Stimulated activated CD4-positive, alpha-beta T cell treated with anti-CD3 and anti-CD28 coated beads, TNF-alpha, amount 100 ng/mL, for 4 hours (primary cell): ENCODE results near the gene HECW1.
"Not testable (repeated sequence)": the region's sequence is repeated elsewhere in the genome, so short reads cannot be mapped to it uniquely, and the experiment has no call there.

Experiments used
- DNase-seq, 3 experiments: peaks; one replicate each; pipeline ENCODE4 v3.0.0-alpha.2; 2020; ENCODE audit warnings: low read depth in 3 of 3

Gene HECW1

GRCh38 chr7:43307522-43307921, 195.1 kb downstream of the HECW1 start:
- no peak for DNase-seq

GRCh38 chr7:43308913-43309705, 196.7 kb downstream of the HECW1 start:
- DNase-seq: no peak

GRCh38 chr7:43309706-43310022, 197.2 kb downstream of the HECW1 start:
- no peak for DNase-seq

GRCh38 chr7:43311052-43311451, 198.6 kb downstream of the HECW1 start:
- DNase-seq: no peak

GRCh38 chr7:43311694-43312093, 199.2 kb downstream of the HECW1 start:
- no peak for DNase-seq

GRCh38 chr7:43313628-43314378, 201.4 kb downstream of the HECW1 start:
- DNase-seq: no peak

GRCh38 chr7:43314379-43315158, 202.1 kb downstream of the HECW1 start:
- no peak for DNase-seq

- DNase-seq: no peak
Observed at GRCh38 chr7:43317075-43317474, 204.6 kb downstream of the HECW1 start.

GRCh38 chr7:43318188-43318770, 205.8 kb downstream of the HECW1 start:
- no peak for DNase-seq

GRCh38 chr7:43325595-43325994, 213.1 kb downstream of the HECW1 start:
- no peak for DNase-seq

- no peak for DNase-seq
Observed at GRCh38 chr7:43328336-43328735, 215.9 kb downstream of the HECW1 start.

- DNase-seq: no peak
Observed at GRCh38 chr7:43328785-43329380, 216.4 kb downstream of the HECW1 start.

- no peak for DNase-seq
Observed at GRCh38 chr7:43332193-43332796, 219.8 kb downstream of the HECW1 start.

GRCh38 chr7:43337191-43337590, 224.7 kb downstream of the HECW1 start:
- no peak for DNase-seq

- no peak for DNase-seq
Observed at GRCh38 chr7:43337811-43338210, 225.4 kb downstream of the HECW1 start.

GRCh38 chr7:43341132-43341531, 228.7 kb downstream of the HECW1 start:
- DNase-seq: no peak

GRCh38 chr7:43343417-43343816, 231.0 kb downstream of the HECW1 start:
- not testable (repeated sequence) for DNase-seq

GRCh38 chr7:43345696-43346095, 233.2 kb downstream of the HECW1 start:
- DNase-seq: not testable (repeated sequence)

GRCh38 chr7:43351683-43352082, 239.2 kb downstream of the HECW1 start:
- no peak for DNase-seq

- DNase-seq: no peak
Observed at GRCh38 chr7:43353902-43354301, 241.5 kb downstream of the HECW1 start.

GRCh38 chr7:43362652-43363034, 250.2 kb downstream of the HECW1 start:
- DNase-seq: no peak
